HEK293 (cell line): Measurements from ENCODE around the gene PAPOLB.

ENCODE experiments used
- CTCF ChIA-PET: fragments of 350-600 bp; formaldehyde crosslinking; extraction: SDS; loops from one replicate; lab custom pipeline; 2021; ENCODE audit warnings: antibody characterized with exemption; lab: Yijun Ruan, JAX
- POLR2A ChIA-PET: fragments of 300-600 bp; formaldehyde crosslinking; extraction: SDS; loops from one replicate; lab custom pipeline; 2020; ENCODE audit warnings: antibody characterized with exemption, inconsistent platforms; lab: Yijun Ruan, JAX
- H3K27ac ChIP-seq: fragments of 200-500 bp; sonication (Bioruptor generic); 2 replicates; pipeline ENCODE4 v1.5.1; 2014; ENCODE audit warnings: low read depth, low read length, control low read depth, inconsistent platforms; ENCODE audit errors: extremely low read depth
- H3K36me3 ChIP-seq, 2 experiments: fragments of 200-500 bp in 1 of 2; sonication (Bioruptor generic) in 1 of 2; 1 replicate in 1 of 2; 2 replicates in 1 of 2; pipeline ENCODE4 v1.5.1; 2014 to 2017; ENCODE audit warnings: inconsistent platforms in 2 of 2, low read length in 2 of 2; ENCODE audit not compliant: control insufficient read depth in 2 of 2, insufficient read depth in 1 of 2
- H3K4me1 ChIP-seq: fragments of 200-500 bp; sonication (Bioruptor generic); 2 replicates; pipeline ENCODE4 v1.5.1; 2014; ENCODE audit warnings: mild to moderate bottlenecking, low read length, inconsistent platforms; ENCODE audit not compliant: control insufficient read depth, insufficient read depth
- H3K4me3 ChIP-seq: 2 replicates; pipeline ENCODE4 v1.5.1; 2011; ENCODE audit warnings: low read depth, mild to moderate bottlenecking, control low read depth, low read length, moderate library complexity
- H3K9me3 ChIP-seq: fragments of 200-500 bp; sonication (Bioruptor generic); 2 replicates; pipeline ENCODE4 v1.5.1; 2014; ENCODE audit warnings: low read depth, low read length, inconsistent platforms; ENCODE audit not compliant: control insufficient read depth, insufficient read depth
- PATZ1 ChIP-seq: fragments of 450-650 bp; formaldehyde crosslinking; IDR thresholded peaks from 2 replicates; pipeline ENCODE4 v1.5.1; 2016; ENCODE audit warnings: missing biosample characterization, missing genetic modification characterization
- ZNF488 ChIP-seq: fragments of 450-650 bp; formaldehyde crosslinking; IDR thresholded peaks from 2 replicates; pipeline ENCODE4 v1.5.1; 2016; ENCODE audit warnings: missing biosample characterization, missing genetic modification characterization

PAPOLB gene

GRCh38 chr7:4808026-4808425, 53.8 kb downstream of the PAPOLB start:
- POLR2A ChIA-PET = no interaction called here
- Histone ChIP-seq H3K36me3 (no peaks in the 10 kb centered on the region; a peak in 1 of 3 replicates), H3K27ac (no peak overlapping the region), H3K9me3 (no peaks in the 10 kb centered on the region), H3K4me1 (no peaks in the 10 kb centered on the region), H3K4me3 (no peak overlapping the region)
- TF ChIP-seq PATZ1 (tag by site-specific recombination) (no peak), ZNF488 (tag by site-specific recombination) (no peak)
- CTCF ChIA-PET = no interaction called here
